Measurements from ENCODE around the gene VSIG10. TPM values are rescaled to one million over a fixed set of nuclear protein-coding genes. Genes with fewer than 3 reads are reported as not detected.

Gene VSIG10
- total RNA-seq, 1 donor from 2014 or later = 22.4 TPM

GRCh38 chr12:118061011-118061872 lies 42.6 kb downstream of the VSIG10 start, which contains the start of gene WSB2:
Gene WSB2 (minus strand): TSS chr12:118061179. CDS start chr12:118061048, 131 bp downstream.
- peak; percentile 93 for DNase-seq (ENCODE audit: low spot score)

- no peak for DNase-seq (ENCODE audit: low spot score)
Measured at GRCh38 chr12:118060301-118061010, 43.4 kb downstream of the VSIG10 start.

GRCh38 chr12:118059341-118060191 lies 44.2 kb downstream of the VSIG10 start:
- DNase-seq (ENCODE audit: low spot score) = no peak

- DNase-seq (ENCODE audit: low spot score) = no peak
Measured at GRCh38 chr12:118058881-118059280, 44.9 kb downstream of the VSIG10 start.

GRCh38 chr12:118058227-118058626 lies 45.6 kb downstream of the VSIG10 start:
- DNase-seq (ENCODE audit: low spot score) = no peak

- DNase-seq (ENCODE audit: low spot score) = no peak
Measured at GRCh38 chr12:118055865-118056773, 47.7 kb downstream of the VSIG10 start.

- DNase-seq (ENCODE audit: low spot score) = no peak
Measured at GRCh38 chr12:118055144-118055557, 48.7 kb downstream of the VSIG10 start.

GRCh38 chr12:118053071-118053985 lies 50.5 kb downstream of the VSIG10 start:
- DNase-seq (ENCODE audit: low spot score) = no peak

GRCh38 chr12:118052324-118053070 lies 51.3 kb downstream of the VSIG10 start:
- no peak for DNase-seq (ENCODE audit: low spot score)

GRCh38 chr12:118050972-118051910 lies 52.6 kb downstream of the VSIG10 start:
- DNase-seq (ENCODE audit: low spot score) = no peak

GRCh38 chr12:118046430-118046829 lies 57.4 kb downstream of the VSIG10 start:
- DNase-seq (ENCODE audit: low spot score) = no peak

GRCh38 chr12:118044577-118044976 lies 59.2 kb downstream of the VSIG10 start:
- DNase-seq (ENCODE audit: low spot score) = no peak

GRCh38 chr12:118044075-118044474 lies 59.7 kb downstream of the VSIG10 start:
- DNase-seq (ENCODE audit: low spot score) = no peak

GRCh38 chr12:118042091-118042490 lies 61.7 kb downstream of the VSIG10 start:
- no peak for DNase-seq (ENCODE audit: low spot score)

GRCh38 chr12:118038137-118038536 lies 65.7 kb downstream of the VSIG10 start:
- DNase-seq (ENCODE audit: low spot score) = no peak

GRCh38 chr12:118036672-118037411 lies 67.0 kb downstream of the VSIG10 start:
- DNase-seq (ENCODE audit: low spot score) = no peak

Measured in mesenteric fat pad (tissue), 1 donor.